ENCODE measurements around the gene CDC25B. TPM values are rescaled to one million over a fixed set of nuclear protein-coding genes. Genes with fewer than 3 reads are reported as not detected.

The CDC25B gene
- total and polyA plus RNA-seq, 2 of the 13 experiments (the other 11 are each of a cell fraction or from before 2014, with no cell fraction given) = 14.5 to 19.4 TPM

- peak; percentile 29; the same call in 1 of the 2 replicates for TF ChIP-seq ZNF280D (CRISPR knock-in tag; IDR thresholded peaks at IDR 0.05)
- TF ChIP-seq RAD51 (IDR thresholded peaks at IDR 0.05; ENCODE audit: borderline replicate concordance) = peak; percentile 91
- TF ChIP-seq ZFP36L2 (CRISPR knock-in tag; IDR thresholded peaks at IDR 0.05) = no peak; the same call in 1 of the 2 replicates
- no peak for TF ChIP-seq ZNF468 (CRISPR knock-in tag; IDR thresholded peaks at IDR 0.05)
- peak; percentile 57; the same call in 1 of the 2 replicates for TF ChIP-seq ARHGAP35 (CRISPR knock-in tag; IDR thresholded peaks at IDR 0.05; ENCODE audit: borderline replicate concordance)
- peak; percentile 23 for TF ChIP-seq RAD21 (CRISPR knock-in tag; IDR thresholded peaks at IDR 0.05)
- peak; percentile 80 for TF ChIP-seq MED8 (CRISPR knock-in tag; IDR thresholded peaks at IDR 0.05; ENCODE audit: insufficient replicate concordance)
- peak; percentile 81 for TF ChIP-seq ZIK1 (CRISPR knock-in tag; IDR thresholded peaks at IDR 0.05; ENCODE audit: borderline replicate concordance, low read depth)
- no peak for TF ChIP-seq ZFP36 (IDR thresholded peaks at IDR 0.05; ENCODE audit: borderline replicate concordance, low read depth, low read length, partially characterized antibody)
- 0 out of 2 replicates have a peak, but pooled peaks have one; percentile 28 for TF ChIP-seq ZNF180 (CRISPR knock-in tag; IDR thresholded peaks at IDR 0.05; ENCODE audit: borderline replicate concordance, low read depth)
- TF ChIP-seq KIAA2018 (CRISPR knock-in tag; IDR thresholded peaks at IDR 0.05; ENCODE audit: borderline replicate concordance) = no peak; the same call in 1 of the 2 replicates
- TF ChIP-seq GATAD1 (CRISPR knock-in tag; IDR thresholded peaks at IDR 0.05) = peak; percentile 89
- no peak for TF ChIP-seq ZNF33A (CRISPR knock-in tag; IDR thresholded peaks at IDR 0.05; ENCODE audit: borderline replicate concordance)
- peak; percentile 12 for TF ChIP-seq ZNF639 (CRISPR knock-in tag; conservative IDR thresholded peaks at IDR 0.05)
- TF ChIP-seq ONECUT2 (CRISPR knock-in tag; IDR thresholded peaks at IDR 0.05) = peak; percentile 36; the same call in 1 of the 2 replicates
Measured at GRCh38 chr20:3767427-3768341, 28.4 kb upstream of the CDC25B start, which contains the start of gene ADISSP (continued).

Measured in HepG2 (cell line).